ENCODE results near the gene MEIKIN.

GRCh38 chr5:131824631-131825030 lies 120.8 kb downstream of the MEIKIN start:
- TF ChIP-seq CTCF (IDR thresholded peaks at IDR 0.05; ENCODE audit: low read length): no peak
- TF ChIP-seq EZH2 (optimal IDR thresholded peaks at IDR 0.05; ENCODE audit: low read depth, low read length): no peak
- no peak for TF ChIP-seq EZH2phosphoT487 (IDR thresholded peaks at IDR 0.05; ENCODE audit: low read length)

All from MM.1S (cell line).